Stomach (tissue), 9 donors: Measurements from ENCODE around the gene GMDS. TPM values are rescaled to one million over a fixed set of nuclear protein-coding genes. Genes with fewer than 3 reads are reported as not detected.
A peak's percentile ranks its signal among the peaks of the same experiment; 100 is the strongest.

Experiments used
- DNase-seq, 2 donors: peaks; one replicate each; pipeline versions ENCODE4 v3.0.0 to v3.0.0-alpha.2; 2013 to 2019
- H3K27ac ChIP-seq, 5 donors: fragments of 200-600 bp in 4 of 5; sonication (generic) in 4 of 5; one replicate each; pipeline ENCODE4 v1.5.1; 2013 to 2019; ENCODE audit warnings: mild to moderate bottlenecking in 1 of 5, moderate library complexity in 1 of 5
- H3K27me3 ChIP-seq, 3 donors: fragments of 200-600 bp; sonication (generic); one replicate each; pipeline ENCODE4 v1.5.1; 2017 to 2019; ENCODE audit warnings: mixed run types in 1 of 3
- H3K36me3 ChIP-seq, 4 donors: fragments of 200-600 bp; sonication (generic); 1 replicate in 3 of 4; 2 replicates in 1 of 4; pipeline ENCODE4 v1.5.1; 2016 to 2019
- H3K4me1 ChIP-seq, 4 donors: fragments of 200-600 bp; sonication (generic); one replicate each; pipeline ENCODE4 v1.5.1; 2016 to 2019
- H3K4me3 ChIP-seq, 4 donors: fragments of 200-600 bp; sonication (generic) in 3 of 4; one replicate each; pipeline ENCODE4 v1.5.1; 2016 to 2019; ENCODE audit warnings: mild to moderate bottlenecking in 1 of 4
- H3K9me3 ChIP-seq, 4 donors: fragments of 200-600 bp; sonication (generic); one replicate each; pipeline ENCODE4 v1.5.1; 2016 to 2019
- CTCF ChIP-seq, 7 experiments: fragments of 450-650 bp in 4 of 7; fragments of 200-600 bp in 3 of 7; sonication (generic) in 3 of 7; IDR thresholded peaks; one replicate each; pipeline ENCODE4 v1.5.1; 2016 to 2019; ENCODE audit warnings: antibody characterized with exemption in 7 of 7, control low read depth in 2 of 7, mild to moderate bottlenecking in 1 of 7
- EP300 ChIP-seq: sonication (generic); formaldehyde crosslinking; IDR thresholded peaks from one replicate; pipeline ENCODE4 v1.6.1; 2017; ENCODE audit warnings: antibody characterized with exemption
- POLR2A ChIP-seq, 4 donors: fragments of 450-650 bp; IDR thresholded peaks; one replicate each; pipeline ENCODE4 v1.6.1; 2016; ENCODE audit warnings: antibody characterized with exemption in 4 of 4, control low read depth in 2 of 4, mild to moderate bottlenecking in 1 of 4, moderate library complexity in 1 of 4
- POLR2AphosphoS5 ChIP-seq, 3 donors: sonication (generic); formaldehyde crosslinking; IDR thresholded peaks; one replicate each; pipeline ENCODE4 v1.6.1; 2016; ENCODE audit warnings: antibody characterized with exemption in 3 of 3
- WGBS, 5 donors: extraction: QIAGEN DNeasy Blood & Tissue Kit in 3 of 5; methylation state at CpG; one replicate each; pipeline versions ENCODE4 v1.1.5 to v1.1.7; 2013 to 2018; 5-methylcytosine and 5-hydroxymethylcytosine counted together
- intact Hi-C: fragments of 100-400 bp; cut with DNase I; formaldehyde crosslinking; loops from one replicate; pipeline ENCODE4 v1.15.1; 2023; ENCODE audit warnings: low total_unique reads
- polyA plus RNA-seq, 3 donors: library from polyadenylated mRNA; stranded (reverse); fragments of 200-250 nt; gene quantifications; one replicate each; pipeline ENCODE4 v1.2.3, GENCODE V29; 2013
- total RNA-seq, 5 donors: library from RNA; depleted of rRNA; stranded (reverse); fragments of >200 nt; gene quantifications; one replicate each; pipeline versions ENCODE4 v1.1.0 to v1.2.3, GENCODE V29; 2014 to 2016
- donor health status: healthy with polysubstance abuse.
- donor health status: Bipolar disorder and iron deficiency.
- donor health status: healthy.

Gene GMDS
- total and polyA plus RNA-seq, 8 donors, result 83.7 to 262 (median 121) TPM

- no peak overlapping the region for H3K4me3 ChIP-seq
- no peaks in the 10 kb centered on the region for H3K27me3 ChIP-seq
- no peak for DNase-seq
- H3K4me1 ChIP-seq, result peaks cover 0 to 16% (median 7%) of the 10 kb centered on the region in 4 donors
- no peak overlapping the region for H3K27ac ChIP-seq
- no peak for TF ChIP-seq POLR2A (IDR thresholded peaks at IDR 0.05)
- no peak for TF ChIP-seq EP300
- no peak for TF ChIP-seq CTCF (IDR thresholded peaks at IDR 0.05)
- TF ChIP-seq POLR2AphosphoS5 (IDR thresholded peaks at IDR 0.05), result no peak
- no peaks in the 10 kb centered on the region for H3K9me3 ChIP-seq
- 82 to 89% (median 87%) methylated on average over 5 of the region's 5 CpGs for WGBS, 5 donors
- no peaks in the 10 kb centered on the region for H3K36me3 ChIP-seq
- intact Hi-C loops, result no loop called here
These were observed 471.0 kb downstream of the GMDS start for GRCh38 chr6:1774226-1774915.

GRCh38 chr6:1773700-1774099 is 471.7 kb downstream of the GMDS start:
- WGBS, 5 donors, result 66 to 77% (median 70%) methylated on average over 2 of the region's 2 CpGs
- no peak for DNase-seq
- Histone ChIP-seq H3K27me3 (no peaks in the 10 kb centered on the region), H3K36me3 (no peaks in the 10 kb centered on the region), H3K27ac (no peak overlapping the region), H3K4me3 (no peak overlapping the region), H3K4me1 (peaks cover 0 to 16% (median 6%) of the 10 kb centered on the region in 4 donors), H3K9me3 (no peaks in the 10 kb centered on the region)
- intact Hi-C loops, result no loop called here
- no peak for TF ChIP-seq POLR2A (IDR thresholded peaks at IDR 0.05)
- no peak for TF ChIP-seq CTCF (IDR thresholded peaks at IDR 0.05)

GRCh38 chr6:1770968-1771723 is 474.3 kb downstream of the GMDS start:
- DNase-seq, result no peak
- TF ChIP-seq CTCF (IDR thresholded peaks at IDR 0.05) (no peak), POLR2AphosphoS5 (IDR thresholded peaks at IDR 0.05) (no peak), POLR2A (IDR thresholded peaks at IDR 0.05) (no peak), EP300 (no peak)
- Histone ChIP-seq H3K9me3 (no peaks in the 10 kb centered on the region), H3K27me3 (no peaks in the 10 kb centered on the region), H3K36me3 (no peaks in the 10 kb centered on the region), H3K4me3 (no peak overlapping the region), H3K4me1 (peaks cover 5 to 36% (median 17%) of the 10 kb centered on the region in 4 donors), H3K27ac (no peak overlapping the region)
- WGBS, 5 donors, result 38 to 55% (median 54%) methylated on average over 5 of the region's 5 CpGs
- intact Hi-C loops, result no loop called here

GRCh38 chr6:1770435-1770843 is 475.0 kb downstream of the GMDS start:
- WGBS, 5 donors, result 79 to 93% (median 85%) methylated on average over 7 of the region's 7 CpGs
- H3K27ac ChIP-seq, result no peak overlapping the region
- H3K4me3 ChIP-seq, result no peak overlapping the region
- H3K9me3 ChIP-seq, result no peaks in the 10 kb centered on the region
- no peak for TF ChIP-seq POLR2AphosphoS5 (IDR thresholded peaks at IDR 0.05)
- no peak for TF ChIP-seq EP300
- TF ChIP-seq POLR2A (IDR thresholded peaks at IDR 0.05), result no peak
- TF ChIP-seq CTCF (IDR thresholded peaks at IDR 0.05), result no peak
- peak in 1 of 2 donors; percentile 46 for DNase-seq
- no peaks in the 10 kb centered on the region for H3K27me3 ChIP-seq
- intact Hi-C loops, result no loop called here
- H3K4me1 ChIP-seq, result peaks cover 5 to 43% (median 23%) of the 10 kb centered on the region in 4 donors
- H3K36me3 ChIP-seq, result no peaks in the 10 kb centered on the region
